Stomach (tissue), 9 donors: ENCODE measurements around the gene NRG2. TPM values are rescaled to one million over a fixed set of nuclear protein-coding genes. Genes with fewer than 3 reads are reported as not detected.

Experiments used
- DNase-seq, 2 donors: peaks; one replicate each; pipeline versions ENCODE4 v3.0.0 to v3.0.0-alpha.2; 2013 to 2019
- H3K27ac ChIP-seq, 5 donors: fragments of 200-600 bp in 4 of 5; sonication (generic) in 4 of 5; one replicate each; pipeline ENCODE4 v1.5.1; 2013 to 2019; ENCODE audit warnings: mild to moderate bottlenecking in 1 of 5, moderate library complexity in 1 of 5
- H3K27me3 ChIP-seq, 3 donors: fragments of 200-600 bp; sonication (generic); one replicate each; pipeline ENCODE4 v1.5.1; 2017 to 2019; ENCODE audit warnings: mixed run types in 1 of 3
- H3K36me3 ChIP-seq, 4 donors: fragments of 200-600 bp; sonication (generic); 1 replicate in 3 of 4; 2 replicates in 1 of 4; pipeline ENCODE4 v1.5.1; 2016 to 2019
- H3K4me1 ChIP-seq, 4 donors: fragments of 200-600 bp; sonication (generic); one replicate each; pipeline ENCODE4 v1.5.1; 2016 to 2019
- H3K4me3 ChIP-seq, 4 donors: fragments of 200-600 bp; sonication (generic) in 3 of 4; one replicate each; pipeline ENCODE4 v1.5.1; 2016 to 2019; ENCODE audit warnings: mild to moderate bottlenecking in 1 of 4
- H3K9me3 ChIP-seq, 4 donors: fragments of 200-600 bp; sonication (generic); one replicate each; pipeline ENCODE4 v1.5.1; 2016 to 2019
- EP300 ChIP-seq: sonication (generic); formaldehyde crosslinking; IDR thresholded peaks from one replicate; pipeline ENCODE4 v1.6.1; 2017; ENCODE audit warnings: antibody characterized with exemption
- POLR2A ChIP-seq, 4 donors: fragments of 450-650 bp; IDR thresholded peaks; one replicate each; pipeline ENCODE4 v1.6.1; 2016; ENCODE audit warnings: antibody characterized with exemption in 4 of 4, control low read depth in 2 of 4, mild to moderate bottlenecking in 1 of 4, moderate library complexity in 1 of 4
- POLR2AphosphoS5 ChIP-seq, 3 donors: sonication (generic); formaldehyde crosslinking; IDR thresholded peaks; one replicate each; pipeline ENCODE4 v1.6.1; 2016; ENCODE audit warnings: antibody characterized with exemption in 3 of 3
- WGBS, 5 donors: extraction: QIAGEN DNeasy Blood & Tissue Kit in 3 of 5; methylation state at CpG; one replicate each; pipeline versions ENCODE4 v1.1.5 to v1.1.7; 2013 to 2018; 5-methylcytosine and 5-hydroxymethylcytosine counted together
- intact Hi-C: fragments of 100-400 bp; cut with DNase I; formaldehyde crosslinking; loops from one replicate; pipeline ENCODE4 v1.15.1; 2023; ENCODE audit warnings: low total_unique reads
- polyA plus RNA-seq, 3 donors: library from polyadenylated mRNA; stranded (reverse); fragments of 200-250 nt; gene quantifications; one replicate each; pipeline ENCODE4 v1.2.3, GENCODE V29; 2013
- total RNA-seq, 5 donors: library from RNA; depleted of rRNA; stranded (reverse); fragments of >200 nt; gene quantifications; one replicate each; pipeline versions ENCODE4 v1.1.0 to v1.2.3, GENCODE V29; 2014 to 2016
- TF ChIP-seq, protein P1 (sequence below), 7 experiments: fragments of 450-650 bp in 4 of 7; fragments of 200-600 bp in 3 of 7; sonication (generic) in 3 of 7; IDR thresholded peaks; one replicate each; pipeline ENCODE4 v1.5.1; 2016 to 2019; ENCODE audit warnings: antibody characterized with exemption in 7 of 7, control low read depth in 2 of 7, mild to moderate bottlenecking in 1 of 7
- donor health status: healthy with polysubstance abuse.
- donor health status: Bipolar disorder and iron deficiency.
- donor health status: healthy.

Gene NRG2
- total and polyA plus RNA-seq, 8 donors, result 0.25 to 22.2 (median 1.2) TPM; not detected in 1

DNA sequence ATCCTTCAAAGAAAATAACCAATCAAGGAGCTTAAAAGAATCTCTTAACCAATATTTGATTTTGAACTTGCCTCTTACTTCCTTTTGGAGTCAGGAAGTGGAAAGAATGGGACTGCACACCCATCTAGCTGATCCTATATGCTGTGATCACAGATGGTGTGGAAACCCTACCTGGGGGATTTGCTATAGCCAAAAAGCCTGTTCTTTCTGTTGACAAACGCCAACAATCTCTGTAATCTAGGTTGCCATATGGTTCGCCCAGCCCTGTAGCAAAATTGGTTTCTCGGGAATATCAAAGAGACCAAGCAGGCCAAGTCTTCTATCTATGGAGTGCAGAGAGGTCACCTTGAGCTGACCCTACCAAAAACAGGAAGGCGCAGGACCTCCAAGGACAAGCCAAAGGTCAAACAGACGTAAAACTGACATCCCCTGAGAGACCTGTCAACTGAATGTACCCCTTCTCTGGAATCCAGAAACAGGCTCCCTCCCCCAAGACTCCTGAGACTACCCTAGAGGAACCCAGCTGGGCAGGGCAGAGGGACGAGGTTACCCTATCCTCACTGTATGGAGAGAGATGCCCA lies 19.4 kb downstream of the NRG2 start:
- Histone ChIP-seq H3K27ac (no peak overlapping the region), H3K9me3 (no peaks in the 10 kb centered on the region), H3K4me3 (no peak overlapping the region), H3K36me3 (no peaks in the 10 kb centered on the region), H3K27me3 (peaks cover 0 to 2% (median 0%) of the 10 kb centered on the region in 3 donors), H3K4me1 (peaks cover 0 to 30% (median 16%) of the 10 kb centered on the region in 4 donors)
- TF ChIP-seq, protein P1, sequence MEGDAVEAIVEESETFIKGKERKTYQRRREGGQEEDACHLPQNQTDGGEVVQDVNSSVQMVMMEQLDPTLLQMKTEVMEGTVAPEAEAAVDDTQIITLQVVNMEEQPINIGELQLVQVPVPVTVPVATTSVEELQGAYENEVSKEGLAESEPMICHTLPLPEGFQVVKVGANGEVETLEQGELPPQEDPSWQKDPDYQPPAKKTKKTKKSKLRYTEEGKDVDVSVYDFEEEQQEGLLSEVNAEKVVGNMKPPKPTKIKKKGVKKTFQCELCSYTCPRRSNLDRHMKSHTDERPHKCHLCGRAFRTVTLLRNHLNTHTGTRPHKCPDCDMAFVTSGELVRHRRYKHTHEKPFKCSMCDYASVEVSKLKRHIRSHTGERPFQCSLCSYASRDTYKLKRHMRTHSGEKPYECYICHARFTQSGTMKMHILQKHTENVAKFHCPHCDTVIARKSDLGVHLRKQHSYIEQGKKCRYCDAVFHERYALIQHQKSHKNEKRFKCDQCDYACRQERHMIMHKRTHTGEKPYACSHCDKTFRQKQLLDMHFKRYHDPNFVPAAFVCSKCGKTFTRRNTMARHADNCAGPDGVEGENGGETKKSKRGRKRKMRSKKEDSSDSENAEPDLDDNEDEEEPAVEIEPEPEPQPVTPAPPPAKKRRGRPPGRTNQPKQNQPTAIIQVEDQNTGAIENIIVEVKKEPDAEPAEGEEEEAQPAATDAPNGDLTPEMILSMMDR (IDR thresholded peaks at IDR 0.05), result no peak
- TF ChIP-seq EP300, result no peak
- TF ChIP-seq POLR2AphosphoS5 (IDR thresholded peaks at IDR 0.05), result no peak
- TF ChIP-seq POLR2A (IDR thresholded peaks at IDR 0.05), result no peak
- intact Hi-C loops, result no loop called here
- DNase-seq, result no peak
- WGBS, 5 donors, result 84 to 94% (median 92%) methylated on average over 6 of the region's 6 CpGs

DNA sequence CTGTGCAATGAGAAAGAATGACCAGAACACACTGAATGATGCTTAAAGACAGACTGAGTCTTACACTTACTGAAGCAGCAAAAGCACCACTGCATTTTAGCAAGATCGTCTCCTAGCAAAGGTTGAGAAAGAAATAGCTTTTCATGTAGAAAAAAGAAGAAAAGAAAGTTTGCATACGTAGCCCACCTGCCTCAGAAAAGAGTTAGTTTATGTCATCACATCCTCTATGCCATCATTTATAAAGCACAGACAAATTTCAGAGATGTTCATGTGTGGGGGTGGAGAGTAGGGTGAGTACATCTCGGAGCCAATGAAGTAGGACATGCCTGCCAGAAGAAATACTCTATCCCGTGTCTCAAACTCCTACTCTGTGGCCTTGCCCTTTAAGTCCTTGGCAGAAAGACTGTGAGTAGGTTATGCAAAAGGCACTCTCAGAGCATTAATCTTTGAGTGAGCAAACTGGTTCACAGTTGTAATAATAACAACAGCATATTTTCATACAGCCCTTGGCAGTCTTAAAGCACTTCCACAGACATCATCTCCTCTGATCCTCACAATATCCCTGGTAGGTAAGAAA lies 22.4 kb downstream of the NRG2 start:
- WGBS, 5 donors, result 57 to 74% (median 68%) methylated on average over 4 of the region's 4 CpGs

DNA sequence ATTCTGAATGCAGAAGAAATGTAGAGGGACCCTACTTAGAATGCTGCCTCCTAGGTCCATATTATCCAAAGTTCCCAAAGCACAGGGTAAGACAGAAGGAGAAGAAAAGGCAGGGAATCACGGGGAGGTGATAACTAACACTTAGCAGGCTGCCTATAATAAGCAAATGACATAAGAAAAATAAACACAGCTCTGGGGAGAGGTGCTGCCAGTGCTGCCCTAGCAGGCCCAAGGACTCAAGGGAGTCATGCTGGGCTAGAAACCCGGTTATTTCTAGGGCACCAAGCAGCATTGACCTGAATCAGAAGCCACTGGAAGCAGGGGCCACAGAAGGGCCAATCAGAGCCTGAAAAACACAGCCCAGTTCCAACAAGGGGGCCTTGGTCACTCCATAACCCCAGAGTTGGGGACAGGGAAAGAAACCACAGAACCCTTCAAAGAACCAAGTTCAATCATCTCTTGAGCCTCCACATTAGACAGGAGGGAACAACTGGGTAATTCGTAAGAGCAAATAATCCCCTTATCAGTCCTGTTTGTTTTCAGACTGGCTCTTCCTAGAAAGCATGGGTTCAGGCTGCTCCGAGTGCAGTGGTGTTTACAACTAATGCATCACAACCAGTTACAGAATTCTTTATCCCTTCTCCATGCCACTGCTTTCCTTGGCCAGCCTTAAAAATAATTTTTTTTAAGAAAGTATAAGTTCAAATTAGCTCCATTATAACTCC lies 24.0 kb downstream of the NRG2 start:
- no peaks in the 10 kb centered on the region for H3K36me3 ChIP-seq
- peaks cover 0 to 30% (median 18%) of the 10 kb centered on the region in 4 donors for H3K4me1 ChIP-seq
- no peak overlapping the region for H3K4me3 ChIP-seq
- H3K27me3 ChIP-seq, result peaks cover 0 to 2% (median 0%) of the 10 kb centered on the region in 3 donors
- 26 to 41% (median 37%) methylated on average over 4 of the region's 4 CpGs for WGBS, 5 donors
- peak in 1 of 2 donors; percentile 32 for DNase-seq
- no peak for TF ChIP-seq EP300
- H3K27ac ChIP-seq, result peak overlapping the region in 1 of 5 donors; percentile 32
- intact Hi-C loops, result no loop called here
- H3K9me3 ChIP-seq, result no peaks in the 10 kb centered on the region

More for the DNA sequence above, 22.4 kb downstream of the NRG2 start:
- Histone ChIP-seq H3K9me3 (no peaks in the 10 kb centered on the region), H3K4me1 (peaks cover 0 to 30% (median 18%) of the 10 kb centered on the region in 4 donors), H3K27ac (peak overlapping the region in 1 of 5 donors; percentile 43), H3K27me3 (peaks cover 0 to 2% (median 0%) of the 10 kb centered on the region in 3 donors), H3K36me3 (no peaks in the 10 kb centered on the region), H3K4me3 (no peak overlapping the region)
- TF ChIP-seq POLR2A (IDR thresholded peaks at IDR 0.05) (no peak), POLR2AphosphoS5 (IDR thresholded peaks at IDR 0.05) (peak in 1 of 3 donors; percentile 46)
- intact Hi-C loops, result no loop called here
- peak in 1 of 2 donors; percentile 25 for DNase-seq

DNA sequence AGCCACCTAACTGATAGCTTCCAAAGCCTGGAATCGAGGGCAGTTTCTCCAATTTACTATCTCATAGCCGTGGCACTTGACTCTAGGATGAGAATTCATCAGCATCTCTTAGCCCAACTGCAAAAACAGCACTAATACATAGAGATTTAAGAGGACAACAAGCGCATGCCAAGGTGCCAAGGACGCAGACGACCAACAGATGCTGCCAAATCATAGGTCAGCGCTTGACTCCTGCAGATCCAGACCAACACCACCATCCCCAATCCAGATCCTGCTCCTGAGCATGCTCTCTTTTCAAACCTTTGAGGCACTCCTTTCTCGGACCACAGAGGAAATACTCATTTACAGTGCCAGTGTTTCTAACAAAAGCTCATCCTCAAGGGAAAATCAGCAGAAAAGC lies 24.6 kb downstream of the NRG2 start:
- WGBS, 5 donors, result 86 to 92% (median 90%) methylated on average over 7 of the region's 7 CpGs
- no peak for DNase-seq
- intact Hi-C loops, result no loop called here
- H3K4me3 ChIP-seq, result no peak overlapping the region
- TF ChIP-seq POLR2A (IDR thresholded peaks at IDR 0.05) (no peak), EP300 (no peak), POLR2AphosphoS5 (IDR thresholded peaks at IDR 0.05) (no peak)
- TF ChIP-seq, protein P1 (IDR thresholded peaks at IDR 0.05), result no peak
- no peaks in the 10 kb centered on the region for H3K36me3 ChIP-seq
- peak overlapping the region in 1 of 5 donors; percentile 32 for H3K27ac ChIP-seq
- peaks cover 0 to under 1% (median 0%) of the 10 kb centered on the region in 3 donors for H3K27me3 ChIP-seq
- H3K9me3 ChIP-seq, result no peaks in the 10 kb centered on the region
- H3K4me1 ChIP-seq, result peaks cover 0 to 30% (median 18%) of the 10 kb centered on the region in 4 donors

DNA sequence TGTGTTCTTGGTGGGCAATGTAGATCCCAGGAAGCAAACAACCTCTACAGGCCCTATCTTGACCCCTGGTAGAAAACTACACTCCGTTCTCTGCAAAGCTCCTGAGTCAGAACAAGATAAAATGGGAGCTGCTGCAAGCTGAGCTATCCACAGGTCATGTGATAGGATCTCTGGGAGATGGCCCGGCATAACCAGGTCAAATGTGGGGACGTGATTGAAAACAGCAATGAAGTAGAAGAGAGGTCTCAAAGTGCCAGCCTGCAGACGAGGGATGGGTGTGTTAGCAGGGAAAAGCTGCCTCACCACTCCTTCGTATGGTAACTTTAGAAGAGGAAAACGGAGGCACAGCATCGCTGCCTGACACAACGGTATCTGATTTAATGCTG lies 25.0 kb downstream of the NRG2 start:
- H3K4me1 ChIP-seq, result peaks cover 0 to 30% (median 18%) of the 10 kb centered on the region in 4 donors
- no peaks in the 10 kb centered on the region for H3K36me3 ChIP-seq
- DNase-seq, result no peak
- no peak for TF ChIP-seq POLR2A (IDR thresholded peaks at IDR 0.05)
- no peak for TF ChIP-seq POLR2AphosphoS5 (IDR thresholded peaks at IDR 0.05)
- no peak for TF ChIP-seq EP300
- TF ChIP-seq, protein P1 (IDR thresholded peaks at IDR 0.05), result no peak
- H3K27ac ChIP-seq, result no peak overlapping the region
- no peak overlapping the region for H3K4me3 ChIP-seq
- H3K27me3 ChIP-seq, result no peaks in the 10 kb centered on the region
- no peaks in the 10 kb centered on the region for H3K9me3 ChIP-seq
- intact Hi-C loops, result no loop called here
- 75 to 85% (median 78%) methylated on average over 8 of the region's 8 CpGs for WGBS, 5 donors
